Subcutaneous abdominal adipose tissue (tissue), 5 donors: ENCODE measurements around the gene TMEM225B.

Source experiments
- H3K27ac ChIP-seq: one replicate; pipeline ENCODE4 v1.7.0; 2013; ENCODE audit warnings: low read depth, mild to moderate bottlenecking, inconsistent platforms, low read length, moderate library complexity
- H3K27me3 ChIP-seq, 5 donors: one replicate each; pipeline ENCODE4 v1.7.0; 2013; ENCODE audit warnings: low read length in 5 of 5, inconsistent platforms in 1 of 5; ENCODE audit not compliant: control insufficient read depth in 5 of 5, insufficient read depth in 4 of 5
- H3K36me3 ChIP-seq, 5 donors: one replicate each; pipeline ENCODE4 v1.7.0; 2013; ENCODE audit warnings: low read length in 5 of 5; ENCODE audit not compliant: control insufficient read depth in 5 of 5, insufficient read depth in 5 of 5
- H3K4me1 ChIP-seq, 5 donors: one replicate each; pipeline ENCODE4 v1.7.0; 2013; ENCODE audit warnings: low read length in 5 of 5, mild to moderate bottlenecking in 3 of 5, moderate library complexity in 1 of 5; ENCODE audit not compliant: control insufficient read depth in 5 of 5, insufficient read depth in 5 of 5
- H3K4me3 ChIP-seq, 5 donors: one replicate each; pipeline ENCODE4 v1.7.0; 2013; ENCODE audit warnings: low read length in 5 of 5, low read depth in 1 of 5
- H3K9ac ChIP-seq, 5 donors: one replicate each; pipeline ENCODE4 v1.7.0; 2013; ENCODE audit warnings: low read length in 5 of 5, mild to moderate bottlenecking in 4 of 5, moderate library complexity in 3 of 5
- H3K9me3 ChIP-seq, 5 donors: one replicate each; pipeline ENCODE4 v1.7.0; 2013; ENCODE audit warnings: low read length in 5 of 5; ENCODE audit not compliant: control insufficient read depth in 5 of 5
- donor health status: healthy.
- donor health status: healthy.
- donor health status: healthy.
- donor health status: healthy.
- donor health status: healthy.

TMEM225B gene

GRCh38 chr7:99605527-99605926 lies 7.5 kb downstream of the TMEM225B start:
- Histone ChIP-seq H3K4me3 (no peak overlapping the region), H3K9me3 (no peaks in the 10 kb centered on the region), H3K27ac (no peak overlapping the region), H3K9ac (no peak overlapping the region), H3K27me3 (no peaks in the 10 kb centered on the region), H3K36me3 (no peaks in the 10 kb centered on the region), H3K4me1 (no peaks in the 10 kb centered on the region)

GRCh38 chr7:99606531-99606930 lies 8.5 kb downstream of the TMEM225B start:
- H3K9me3 ChIP-seq, result no peaks in the 10 kb centered on the region
- no peaks in the 10 kb centered on the region for H3K27me3 ChIP-seq
- H3K4me1 ChIP-seq, result no peaks in the 10 kb centered on the region
- no peak overlapping the region for H3K9ac ChIP-seq
- no peaks in the 10 kb centered on the region for H3K36me3 ChIP-seq
- H3K4me3 ChIP-seq, result no peak overlapping the region
- H3K27ac ChIP-seq, result no peak overlapping the region

DNA sequence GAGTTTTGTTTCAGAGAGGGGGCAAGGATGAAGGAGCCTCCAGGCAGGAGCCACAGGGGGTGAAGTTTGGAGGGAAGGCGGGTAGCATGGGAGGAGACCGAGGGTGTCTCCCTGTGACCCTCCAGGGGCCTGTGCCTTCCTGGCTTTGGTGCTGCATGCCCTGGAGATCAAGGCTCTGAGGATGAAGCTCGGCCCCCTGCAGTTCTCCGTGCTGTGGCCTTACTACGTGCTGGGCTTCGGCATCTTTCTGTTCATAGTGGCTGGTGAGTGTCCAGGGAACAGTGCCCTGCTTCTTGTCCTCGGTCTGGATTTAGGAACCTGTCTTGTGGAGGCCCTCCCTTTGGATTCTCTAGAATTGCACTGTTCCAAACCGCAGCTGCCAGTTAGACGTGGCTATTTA lies 9.5 kb downstream of the TMEM225B start:
- Histone ChIP-seq H3K4me3 (no peak overlapping the region), H3K36me3 (no peaks in the 10 kb centered on the region), H3K9me3 (no peaks in the 10 kb centered on the region), H3K9ac (no peak overlapping the region), H3K27ac (no peak overlapping the region), H3K27me3 (no peaks in the 10 kb centered on the region), H3K4me1 (no peaks in the 10 kb centered on the region)

DNA sequence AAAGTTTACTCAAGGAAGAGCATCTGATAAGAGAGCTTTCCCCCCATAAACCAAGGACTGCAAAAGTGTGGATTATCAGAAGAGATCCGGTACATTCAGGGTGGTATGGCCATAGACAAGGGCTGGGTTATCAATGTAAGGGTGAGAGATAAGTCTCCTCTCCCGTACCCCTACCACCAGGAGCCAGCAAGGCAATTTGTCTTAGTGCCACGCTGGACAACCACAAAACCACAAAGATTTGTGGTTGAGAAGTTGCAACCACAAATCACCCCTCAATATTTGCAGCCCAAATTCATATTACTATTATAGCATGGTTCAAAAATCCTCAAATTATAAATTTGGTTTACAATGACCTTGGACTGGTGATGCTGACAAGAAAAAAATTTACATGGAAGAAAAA lies 16.4 kb downstream of the TMEM225B start:
- H3K27ac ChIP-seq, result no peak overlapping the region
- no peak overlapping the region for H3K9ac ChIP-seq
- peaks cover 0 to 21% (median 15%) of the 10 kb centered on the region in 5 donors for H3K4me1 ChIP-seq
- no peaks in the 10 kb centered on the region for H3K9me3 ChIP-seq
- H3K4me3 ChIP-seq, result no peak overlapping the region
- no peaks in the 10 kb centered on the region for H3K27me3 ChIP-seq
- peaks cover 7 to 11% (median 10%) of the 10 kb centered on the region in 5 donors for H3K36me3 ChIP-seq

GRCh38 chr7:99615989-99616358 lies 17.9 kb downstream of the TMEM225B start:
- Histone ChIP-seq H3K9ac (peak overlapping the region in 2 of 5 donors; percentile 98 to 99), H3K36me3 (peaks cover 7 to 26% (median 25%) of the 10 kb centered on the region in 5 donors), H3K27ac (peak overlapping the region; percentile 71), H3K9me3 (no peaks in the 10 kb centered on the region), H3K4me3 (peak overlapping the region; percentile 88 to 99 (median 99)), H3K27me3 (no peaks in the 10 kb centered on the region), H3K4me1 (peaks cover 0 to 21% (median 15%) of the 10 kb centered on the region in 5 donors)

DNA sequence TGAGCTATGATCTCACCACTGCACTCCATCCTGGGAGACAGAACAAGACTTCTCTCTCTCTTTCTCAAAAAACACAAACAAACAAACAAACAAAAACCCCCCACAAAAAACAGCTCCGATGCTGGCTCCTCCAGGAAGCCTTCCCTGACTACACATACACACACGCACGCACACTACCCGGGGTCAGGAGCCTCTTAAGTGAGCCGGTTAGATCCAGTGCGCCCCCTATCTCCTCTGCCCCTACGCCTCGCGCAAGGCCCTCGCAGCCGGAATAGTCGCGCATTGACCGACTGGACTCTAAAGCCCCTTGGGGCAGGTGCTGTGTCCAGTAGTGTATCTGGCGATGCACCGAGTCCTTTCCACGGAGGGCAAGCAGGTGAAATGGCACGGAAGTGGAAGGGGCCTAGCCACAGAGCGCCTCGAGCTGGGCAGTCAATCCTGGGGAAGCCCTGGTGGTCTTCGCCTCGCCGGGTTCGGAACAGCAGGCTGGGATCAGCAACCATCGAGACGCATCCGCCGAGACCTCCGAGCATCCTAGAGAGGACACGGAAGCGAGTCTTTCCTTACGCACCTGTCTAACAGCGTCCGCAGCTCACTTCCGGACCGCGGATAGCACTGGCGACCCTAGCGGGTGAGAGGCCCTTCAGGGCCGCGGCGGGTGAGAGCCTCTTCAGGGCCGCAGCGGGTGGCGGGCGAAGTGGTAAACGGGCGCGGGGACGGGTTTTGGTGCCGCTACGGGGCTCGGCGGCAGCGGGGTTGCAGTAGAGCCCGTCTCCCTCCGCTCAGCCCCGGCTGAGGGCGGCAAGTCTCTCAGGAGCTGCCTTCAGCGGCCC lies 18.5 kb downstream of the TMEM225B start, which contains the start of gene ZSCAN25:
Gene ZSCAN25 (plus strand): TSS at position 588 of the 833 bp plus-strand sequence. CDS start 2,661 bp downstream, outside the sequence.
- peak within 1 kb of the TSS; percentile 88 to 99 (median 99) for H3K4me3 ChIP-seq
- peak within 1 kb of the TSS; percentile 91 to 99 (median 98) for H3K9ac ChIP-seq
- no peaks in the 10 kb centered on the region for H3K27me3 ChIP-seq
- peaks cover 9 to 32% (median 31%) of the 10 kb centered on the region in 5 donors for H3K36me3 ChIP-seq
- no peaks in the 10 kb centered on the region for H3K9me3 ChIP-seq
- peaks cover 0 to 21% (median 15%) of the 10 kb centered on the region in 5 donors for H3K4me1 ChIP-seq
- H3K27ac ChIP-seq, result peak within 1 kb of the TSS; percentile 71

DNA sequence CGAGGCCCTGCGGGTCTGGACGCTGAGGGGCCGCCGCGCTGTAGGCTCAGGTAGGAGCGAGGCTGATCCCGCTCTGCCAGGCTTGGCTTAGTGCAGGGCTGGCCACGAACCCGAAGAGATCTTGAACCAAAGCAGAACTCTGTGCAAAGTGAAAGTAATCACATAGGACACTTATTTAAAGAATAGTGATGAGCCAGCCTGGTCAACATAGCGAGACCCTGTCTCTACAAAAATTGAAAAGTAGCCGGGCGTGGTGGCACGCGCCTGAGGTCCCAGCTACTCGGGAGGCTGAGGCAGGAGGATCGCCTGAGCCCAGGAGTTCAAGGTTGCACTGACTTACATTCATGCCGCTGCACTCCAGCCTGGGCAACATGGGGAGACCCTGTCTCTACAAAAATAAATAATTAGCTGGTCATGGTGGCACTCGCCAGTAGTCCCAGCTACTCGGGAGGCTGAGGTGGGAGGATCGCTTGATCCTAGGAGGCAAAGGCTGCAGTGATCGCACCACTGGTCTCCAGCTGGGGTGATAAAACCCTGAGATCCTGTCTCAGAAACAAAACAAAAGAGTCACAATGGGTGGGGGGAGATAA lies 19.2 kb downstream of the TMEM225B start:
- Histone ChIP-seq H3K36me3 (peaks cover 11 to 38% (median 37%) of the 10 kb centered on the region in 5 donors), H3K9me3 (no peaks in the 10 kb centered on the region), H3K4me1 (peaks cover 0 to 21% (median 15%) of the 10 kb centered on the region in 5 donors), H3K9ac (peak overlapping the region; percentile 91 to 99 (median 98)), H3K27me3 (no peaks in the 10 kb centered on the region), H3K4me3 (peak overlapping the region; percentile 69 to 99 (median 99)), H3K27ac (peak overlapping the region; percentile 71)

DNA sequence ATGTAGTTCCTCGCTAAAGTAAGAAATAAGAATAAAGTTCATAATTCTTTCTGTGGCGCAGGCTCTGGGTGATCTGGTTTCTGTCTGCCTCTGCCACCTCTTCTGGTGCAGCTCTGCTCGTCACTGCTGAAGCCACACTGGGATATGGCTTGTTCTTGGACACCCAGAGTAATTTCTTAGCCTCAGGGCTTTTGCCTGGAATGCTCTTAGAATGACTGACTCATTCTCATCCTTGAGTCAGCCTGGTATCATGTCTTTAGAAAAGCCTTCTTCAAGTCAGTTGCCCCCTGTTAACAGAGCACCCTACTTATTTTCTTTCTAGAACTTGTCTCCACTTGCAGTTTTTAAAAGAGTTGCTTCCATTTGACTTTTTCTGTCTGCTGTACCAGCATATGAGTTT lies 20.7 kb downstream of the TMEM225B start:
- Histone ChIP-seq H3K4me1 (peaks cover 0 to 21% (median 21%) of the 10 kb centered on the region in 5 donors), H3K27me3 (no peaks in the 10 kb centered on the region), H3K9me3 (no peaks in the 10 kb centered on the region), H3K36me3 (peaks cover 11 to 52% (median 51%) of the 10 kb centered on the region in 5 donors), H3K9ac (peak overlapping the region in 1 of 5 donors; percentile 13), H3K4me3 (no peak overlapping the region), H3K27ac (no peak overlapping the region)

GRCh38 chr7:99619571-99620130 lies 21.6 kb downstream of the TMEM225B start:
- Histone ChIP-seq H3K27me3 (no peaks in the 10 kb centered on the region), H3K27ac (no peak overlapping the region), H3K9me3 (no peaks in the 10 kb centered on the region), H3K4me1 (peaks cover 0 to 21% (median 21%) of the 10 kb centered on the region in 5 donors), H3K4me3 (no peak overlapping the region), H3K36me3 (peaks cover 11 to 62% (median 61%) of the 10 kb centered on the region in 5 donors), H3K9ac (no peak overlapping the region)

- Histone ChIP-seq H3K27me3 (no peaks in the 10 kb centered on the region), H3K9me3 (no peaks in the 10 kb centered on the region), H3K27ac (no peak overlapping the region), H3K9ac (no peak overlapping the region), H3K4me1 (peaks cover 0 to 19% (median 17%) of the 10 kb centered on the region in 5 donors), H3K36me3 (peaks cover 11 to 78% (median 77%) of the 10 kb centered on the region in 5 donors), H3K4me3 (no peak overlapping the region)
These were observed 23.2 kb downstream of the TMEM225B start for GRCh38 chr7:99621271-99621670.
